CD4-positive, alpha-beta T cell treated with Interferon gamma for 1 hour (primary cell): ENCODE results near the gene LRRC71.
A peak's percentile ranks its signal among the peaks of the same experiment; 100 is the strongest.

Experiments used
- DNase-seq: peaks from one replicate; pipeline ENCODE4 v3.0.0-alpha.2; 2020

LRRC71 gene

DNA sequence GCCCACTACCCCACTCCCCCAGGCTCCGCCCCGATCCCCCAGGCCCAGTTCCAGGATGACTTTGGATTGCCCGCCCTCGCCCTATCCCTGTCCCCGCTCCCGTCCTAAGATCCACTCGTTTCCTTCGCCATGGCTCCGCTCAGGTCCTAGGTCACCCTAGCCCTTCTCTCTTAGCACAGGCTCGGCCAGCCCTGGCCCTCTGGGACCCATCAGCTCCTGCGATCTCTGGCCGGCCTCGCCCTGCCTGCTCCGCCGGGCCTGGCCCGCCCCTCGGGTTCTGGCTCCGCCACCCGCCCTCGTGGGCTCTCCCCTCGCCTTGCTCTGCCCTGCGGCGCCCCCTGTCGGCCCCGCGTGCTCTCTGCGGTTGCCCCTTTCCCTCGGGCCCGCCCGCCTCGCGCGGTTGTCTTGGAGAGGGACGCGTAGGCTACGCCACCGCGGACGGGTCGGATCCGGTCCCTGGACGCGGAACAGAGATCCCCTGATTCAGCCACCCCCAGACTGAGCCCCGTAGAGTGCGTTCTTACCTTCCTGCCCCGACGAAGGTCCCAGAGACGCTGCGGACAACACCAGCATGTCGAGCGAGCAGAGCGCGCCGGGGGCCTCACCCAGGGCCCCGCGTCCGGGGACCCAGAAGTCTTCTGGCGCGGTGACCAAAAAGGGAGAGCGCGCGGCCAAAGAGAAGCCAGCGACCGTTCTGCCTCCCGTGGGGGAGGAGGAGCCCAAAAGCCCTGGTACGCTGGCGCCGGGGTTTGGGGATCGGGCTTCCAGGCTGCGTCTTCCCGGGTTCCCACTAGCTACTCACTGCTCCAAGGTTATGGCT lies at the start of gene LRRC71:
TSS of gene LRRC71 (plus strand) at position 400 of the 820 bp plus-strand sequence. CDS start at position 572, 172 bp downstream.
- DNase-seq = peak; percentile 29

DNA sequence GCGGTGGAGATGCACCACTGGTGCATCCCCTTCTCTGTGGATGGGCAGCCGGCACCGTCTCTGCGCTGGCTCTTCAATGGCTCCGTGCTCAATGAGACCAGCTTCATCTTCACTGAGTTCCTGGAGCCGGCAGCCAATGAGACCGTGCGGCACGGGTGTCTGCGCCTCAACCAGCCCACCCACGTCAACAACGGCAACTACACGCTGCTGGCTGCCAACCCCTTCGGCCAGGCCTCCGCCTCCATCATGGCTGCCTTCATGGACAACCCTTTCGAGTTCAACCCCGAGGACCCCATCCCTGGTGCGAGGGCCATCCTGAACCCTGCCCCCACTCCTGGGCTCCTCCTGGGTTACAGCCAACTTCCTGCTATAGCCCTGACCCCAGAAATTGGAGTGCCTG lies 46.8 kb upstream of the LRRC71 start:
- no peak for DNase-seq

DNA sequence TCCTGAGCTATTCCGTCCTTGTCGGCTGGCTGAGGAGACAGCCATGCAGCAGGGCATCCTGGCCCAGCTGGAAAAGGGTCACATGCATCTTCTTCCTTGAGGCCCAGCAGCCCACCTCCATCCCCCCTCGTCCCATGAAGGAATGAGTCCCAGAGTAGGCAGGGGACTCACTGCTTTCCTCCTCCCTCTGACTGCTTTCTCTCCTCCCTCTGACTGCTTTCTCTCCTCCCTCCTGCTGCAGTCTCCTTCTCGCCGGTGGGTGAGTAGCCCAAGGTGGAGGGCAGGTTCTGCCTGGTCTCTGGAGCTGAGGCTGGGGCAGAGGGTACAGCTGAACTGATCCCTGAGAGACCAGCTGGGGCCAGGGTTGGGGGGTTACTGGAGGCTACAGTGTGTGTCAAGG lies 46.3 kb upstream of the LRRC71 start:
- no peak for DNase-seq

DNA sequence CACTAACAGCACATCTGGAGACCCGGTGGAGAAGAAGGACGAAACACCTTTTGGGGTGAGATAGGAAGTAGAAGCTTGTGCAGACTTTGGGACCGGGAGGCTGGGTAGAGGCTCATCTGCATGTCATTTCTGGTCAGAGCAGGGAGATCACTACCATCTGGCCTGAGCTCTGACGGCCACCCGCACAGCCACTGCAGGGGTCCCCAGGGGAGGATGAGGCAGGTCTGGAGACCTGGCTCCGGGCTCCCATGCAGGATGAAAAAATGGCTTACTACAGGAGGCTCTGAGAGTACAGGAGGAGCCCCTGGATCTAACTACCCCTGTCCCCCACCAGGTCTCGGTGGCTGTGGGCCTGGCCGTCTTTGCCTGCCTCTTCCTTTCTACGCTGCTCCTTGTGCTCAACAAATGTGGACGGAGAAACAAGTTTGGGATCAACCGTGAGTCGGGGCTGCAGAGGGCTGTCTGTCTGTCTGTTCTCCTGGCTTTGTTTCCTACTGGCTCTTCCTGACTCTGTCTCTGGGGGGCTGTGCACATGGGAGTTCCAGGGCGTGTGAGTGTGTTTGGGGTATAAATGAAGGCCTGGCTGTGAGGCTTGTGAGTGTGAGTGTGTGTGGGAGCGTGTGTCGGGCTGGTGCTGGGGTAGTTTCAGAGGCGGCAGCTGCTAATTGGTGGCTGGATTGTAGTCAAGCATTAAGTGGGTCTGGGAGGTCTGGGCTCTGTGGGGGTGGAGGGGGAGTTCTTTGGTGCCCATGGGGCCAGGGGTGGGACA lies 45.7 kb upstream of the LRRC71 start:
- DNase-seq = no peak

DNA sequence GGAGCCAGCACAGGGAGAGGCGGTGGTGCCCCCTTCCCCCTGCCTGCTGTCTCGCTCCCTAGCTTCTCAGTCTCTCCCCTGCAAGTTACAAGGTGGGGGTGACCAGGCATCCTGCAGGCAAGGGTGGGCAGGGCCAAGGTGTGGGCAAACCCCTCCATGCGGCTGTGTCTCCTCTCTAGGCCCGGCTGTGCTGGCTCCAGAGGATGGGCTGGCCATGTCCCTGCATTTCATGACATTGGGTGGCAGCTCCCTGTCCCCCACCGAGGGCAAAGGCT lies 45.2 kb upstream of the LRRC71 start:
- DNase-seq = no peak

DNA sequence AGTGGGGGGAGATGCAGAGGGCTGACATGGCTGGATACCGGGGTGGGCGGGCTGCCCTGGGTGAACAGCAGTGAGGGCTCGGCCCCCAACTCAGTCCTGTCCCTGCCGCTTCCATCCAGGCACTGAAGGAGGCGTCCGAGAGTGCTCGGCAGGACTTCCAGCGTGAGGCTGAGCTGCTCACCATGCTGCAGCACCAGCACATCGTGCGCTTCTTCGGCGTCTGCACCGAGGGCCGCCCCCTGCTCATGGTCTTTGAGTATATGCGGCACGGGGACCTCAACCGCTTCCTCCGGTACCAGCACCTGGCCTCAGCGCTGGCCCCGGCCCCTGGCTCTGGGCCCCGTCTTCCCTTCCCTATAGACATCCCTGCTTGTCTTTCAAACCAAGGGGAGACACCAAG lies 44.2 kb upstream of the LRRC71 start:
- no peak for DNase-seq

DNA sequence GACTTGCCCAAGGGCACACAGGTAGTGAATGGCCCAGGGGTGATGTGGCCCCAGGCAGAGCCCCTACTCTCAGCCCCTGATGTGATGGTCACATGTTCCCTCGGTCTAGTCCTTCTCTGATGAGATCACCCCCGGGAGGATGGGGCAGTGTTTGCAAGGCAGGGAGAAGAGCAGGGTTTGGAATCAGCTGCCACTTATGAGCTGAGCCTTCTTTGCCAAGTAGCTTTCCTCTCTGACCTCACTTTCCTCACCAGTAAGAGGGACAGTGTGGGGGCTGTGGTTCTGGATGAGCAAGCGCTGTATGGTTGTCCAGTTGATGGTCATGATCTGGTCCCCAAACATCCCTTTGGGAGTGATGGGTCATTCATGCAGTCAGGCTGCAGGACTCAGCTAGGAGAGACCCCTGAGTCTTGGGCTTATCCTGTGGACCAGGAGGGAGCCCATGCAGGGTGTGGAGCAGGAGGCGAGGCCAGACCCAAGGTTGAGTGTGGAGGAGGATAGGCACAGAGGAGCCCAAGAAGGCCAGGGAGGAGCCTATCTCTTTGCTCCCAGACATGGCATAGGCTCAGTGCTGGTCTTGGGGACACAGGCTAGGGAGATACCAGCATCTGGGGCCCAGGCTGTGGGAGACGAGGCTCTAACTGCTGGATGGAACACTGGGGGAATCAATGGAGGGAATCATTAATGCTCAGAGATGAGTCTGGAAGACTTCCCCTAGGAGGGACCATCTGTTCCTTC lies 42.8 kb upstream of the LRRC71 start:
- no peak for DNase-seq

DNA sequence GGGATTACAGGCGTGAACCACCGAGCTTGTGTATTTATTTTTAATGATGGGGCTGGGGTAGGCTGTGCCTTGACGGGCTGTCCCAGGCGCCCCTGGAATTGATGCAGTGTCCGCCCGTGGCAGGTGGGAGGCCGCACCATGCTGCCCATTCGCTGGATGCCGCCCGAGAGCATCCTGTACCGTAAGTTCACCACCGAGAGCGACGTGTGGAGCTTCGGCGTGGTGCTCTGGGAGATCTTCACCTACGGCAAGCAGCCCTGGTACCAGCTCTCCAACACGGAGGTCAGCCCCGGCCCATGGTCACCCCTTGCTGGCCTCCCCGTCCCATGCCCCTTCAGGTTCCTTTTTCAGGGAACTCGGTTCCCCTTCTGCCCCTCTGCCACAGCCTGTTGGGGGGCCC lies 40.6 kb upstream of the LRRC71 start:
- no peak for DNase-seq

DNA sequence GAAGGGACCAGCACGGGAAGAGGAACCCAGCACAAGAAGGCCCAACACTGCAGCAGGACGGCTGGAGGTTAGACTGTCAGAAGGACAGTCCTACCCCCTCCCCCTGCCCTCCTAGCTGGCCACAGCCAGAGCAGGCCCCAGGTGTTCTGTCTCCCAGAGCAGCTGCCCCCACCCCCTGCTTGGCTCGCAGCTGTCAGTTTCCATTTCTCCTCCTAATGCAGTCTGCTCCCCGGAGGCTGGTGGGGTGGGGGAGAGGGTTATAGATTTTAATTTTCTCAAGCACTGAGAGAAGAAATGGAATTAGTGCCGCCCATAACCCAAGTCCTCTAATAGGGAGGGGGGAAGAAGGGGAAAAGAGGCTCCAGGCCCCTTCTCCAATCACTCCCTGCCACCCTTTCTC lies 40.0 kb upstream of the LRRC71 start:
- no peak for DNase-seq

DNA sequence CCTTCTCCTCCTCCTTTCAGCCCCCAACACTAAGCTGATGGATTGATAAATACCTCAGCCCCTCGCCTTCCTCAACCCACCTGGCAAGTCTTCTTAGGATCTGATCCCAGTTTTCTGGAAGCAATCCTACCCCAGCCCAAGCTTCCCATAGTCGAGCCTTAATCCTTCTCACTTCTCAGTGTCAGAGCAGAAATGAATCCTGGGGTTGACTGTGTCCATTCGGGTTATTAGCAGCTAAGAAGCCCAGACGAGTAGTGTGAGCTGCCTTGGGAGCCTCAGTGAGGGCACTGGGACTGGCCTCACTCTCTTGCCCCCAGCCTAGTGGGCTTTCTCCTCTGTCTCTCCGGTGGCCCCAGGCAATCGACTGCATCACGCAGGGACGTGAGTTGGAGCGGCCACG lies 39.3 kb upstream of the LRRC71 start:
- DNase-seq = no peak

DNA sequence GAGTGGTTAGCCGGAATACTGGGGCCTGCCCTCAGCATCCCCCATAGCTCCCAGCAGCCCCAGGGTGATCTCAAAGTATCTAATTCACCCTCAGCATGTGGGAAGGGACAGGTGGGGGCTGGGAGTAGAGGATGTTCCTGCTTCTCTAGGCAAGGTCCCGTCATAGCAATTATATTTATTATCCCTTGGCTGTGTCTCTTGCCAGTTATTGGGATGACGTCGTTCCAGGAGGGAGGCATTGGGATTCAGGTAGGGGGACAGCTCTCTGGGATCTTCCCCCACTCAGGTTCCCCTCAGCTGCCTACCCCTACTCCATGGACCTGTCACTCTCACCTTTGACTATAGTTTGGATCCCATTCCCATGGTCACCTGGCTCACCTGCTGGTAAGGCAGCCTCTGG lies 38.8 kb upstream of the LRRC71 start:
- DNase-seq = no peak

DNA sequence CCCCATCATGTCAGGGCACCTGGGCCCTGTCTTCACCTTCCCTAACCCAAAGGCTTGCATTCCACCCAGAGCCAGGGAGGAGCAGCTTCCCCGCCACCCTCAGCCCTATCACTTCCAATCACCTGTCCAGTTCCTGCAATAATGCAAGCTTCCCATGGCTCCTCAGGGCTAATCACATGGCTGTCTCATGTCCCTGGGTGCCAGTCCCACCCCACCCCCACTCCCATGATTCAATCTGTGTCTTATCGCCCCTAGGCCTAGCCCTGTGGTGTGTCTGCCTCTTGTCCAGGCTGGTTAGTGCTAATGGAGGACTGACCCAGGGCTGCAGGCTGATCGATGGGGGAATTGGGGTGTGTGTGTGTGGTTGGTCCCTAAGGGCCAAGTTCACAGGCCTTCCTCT lies 37.9 kb upstream of the LRRC71 start:
- DNase-seq = no peak

DNA sequence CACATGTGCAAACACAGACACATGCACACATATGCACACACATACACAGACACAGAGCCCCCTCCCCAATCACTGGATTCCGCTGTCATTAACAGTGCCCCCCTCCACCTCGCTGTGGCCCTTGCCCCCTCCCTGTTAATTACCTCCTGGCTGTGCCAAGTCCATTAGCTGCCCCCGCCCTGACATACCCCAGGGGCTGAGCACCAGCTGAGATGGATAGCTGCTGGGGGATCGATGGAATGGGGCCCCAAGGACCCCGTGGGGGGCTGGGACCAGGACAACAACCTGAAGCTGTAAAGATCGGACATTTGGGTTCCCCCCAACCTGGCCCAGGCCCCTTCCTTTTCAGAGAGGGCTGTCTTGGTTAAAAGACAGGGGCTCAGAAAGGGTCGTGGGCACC lies 36.5 kb upstream of the LRRC71 start:
- DNase-seq = no peak

DNA sequence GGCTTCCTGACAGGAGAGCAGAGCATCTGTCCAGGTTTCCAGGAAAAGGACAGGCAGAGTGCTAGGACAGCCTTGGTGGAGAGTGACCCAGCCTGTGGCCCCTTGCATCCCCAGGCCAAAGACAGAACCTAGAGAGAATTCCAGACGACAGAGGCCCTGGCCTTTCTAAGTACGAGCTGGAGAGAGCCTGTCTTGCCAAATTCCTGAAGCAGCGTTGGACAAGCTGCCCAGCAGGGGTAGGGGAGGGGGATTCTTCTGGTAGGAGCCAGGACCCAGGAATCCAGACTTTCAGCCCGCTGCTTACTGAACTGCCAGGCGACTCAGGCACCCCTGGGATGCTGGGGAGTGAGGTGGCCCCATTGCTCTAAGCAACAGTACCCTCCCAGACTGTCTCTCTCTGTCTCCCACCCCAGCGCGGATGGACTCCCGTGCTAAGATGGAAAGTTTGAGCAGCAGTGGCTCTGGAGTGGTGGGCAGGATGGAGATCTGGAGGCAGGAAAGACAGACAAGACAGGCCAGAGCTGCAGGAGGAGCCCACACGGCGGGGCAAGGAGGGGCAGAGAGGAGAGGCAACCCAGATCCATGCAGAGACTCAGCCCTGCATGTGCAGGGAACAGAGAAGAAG lies 35.8 kb upstream of the LRRC71 start:
- DNase-seq = no peak

DNA sequence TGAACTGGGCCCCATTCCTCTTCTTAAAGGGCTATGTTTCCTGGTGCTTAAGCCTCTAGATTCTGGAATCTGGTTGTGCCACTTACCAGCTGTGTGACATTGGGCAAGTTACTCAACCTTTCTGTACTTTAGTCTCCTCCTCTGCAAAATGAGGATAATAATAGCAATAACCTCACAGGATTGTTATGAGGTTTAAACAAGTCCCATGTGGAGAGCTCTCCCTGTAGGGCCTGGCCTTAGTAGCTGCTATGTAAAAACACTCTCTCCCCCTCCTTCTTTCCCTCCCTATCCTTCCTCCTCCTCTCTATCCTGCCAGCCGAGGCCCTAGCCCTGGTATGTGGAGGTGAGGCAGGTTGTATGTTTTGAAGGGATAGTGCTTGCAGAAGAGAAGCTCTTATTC lies 35.1 kb upstream of the LRRC71 start:
- DNase-seq = no peak

DNA sequence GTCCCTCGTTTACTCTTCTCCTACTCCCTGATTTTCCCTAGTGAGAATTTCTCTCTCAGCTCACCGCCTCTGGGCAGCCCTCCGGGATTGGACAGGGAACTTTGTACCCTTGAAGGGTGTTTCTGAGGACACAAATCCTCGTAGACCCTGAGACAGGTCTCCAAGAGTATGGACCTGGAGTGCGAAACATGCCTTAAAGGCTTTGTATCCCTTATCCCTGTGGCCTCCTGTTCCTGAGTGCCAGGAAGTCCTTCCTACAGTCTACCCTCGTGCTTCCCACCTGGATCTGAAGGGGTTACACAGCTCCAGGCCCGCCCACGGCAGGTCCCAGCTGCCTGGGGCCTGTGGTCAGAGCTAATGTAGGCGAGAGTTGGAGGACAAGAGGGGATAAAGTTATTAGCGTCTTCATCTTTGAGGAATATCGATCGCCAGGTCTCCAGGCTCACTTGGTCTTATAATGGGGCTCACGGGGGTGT lies 34.5 kb upstream of the LRRC71 start:
- no peak for DNase-seq

DNA sequence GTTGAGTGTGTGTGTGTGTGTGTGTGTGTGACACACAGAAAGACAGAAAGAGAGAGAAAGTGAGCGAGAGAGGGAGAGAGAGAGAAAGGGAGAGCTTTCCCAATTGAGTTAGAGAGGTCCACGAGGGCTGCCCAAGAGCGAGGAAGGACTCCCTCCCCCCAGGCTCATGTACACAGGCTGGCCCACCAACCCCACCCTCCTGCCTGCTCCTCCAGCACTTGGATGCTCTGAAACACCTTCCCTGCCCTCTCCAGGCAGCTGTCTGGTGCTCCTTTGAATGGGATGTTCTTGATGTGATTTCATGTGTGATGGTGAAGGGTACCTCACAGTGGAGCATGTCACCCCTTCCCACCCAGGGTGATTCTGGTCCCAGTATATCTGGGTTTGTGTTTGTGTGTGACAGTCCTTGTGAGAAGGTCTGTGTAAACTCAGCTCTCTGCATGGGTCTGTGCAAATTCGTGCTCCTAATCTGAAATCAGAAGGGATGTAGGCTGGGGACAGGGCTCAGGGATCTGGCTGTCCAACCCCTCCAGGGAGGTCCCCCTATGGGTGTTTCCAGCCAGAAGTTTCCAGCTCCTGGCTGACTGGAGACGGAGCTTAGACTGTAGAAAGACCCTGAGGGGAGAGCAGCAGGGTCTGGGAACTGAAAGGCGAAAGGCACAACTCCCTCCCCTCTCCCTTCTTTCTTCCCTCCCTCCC lies 33.7 kb upstream of the LRRC71 start:
- no peak for DNase-seq

DNA sequence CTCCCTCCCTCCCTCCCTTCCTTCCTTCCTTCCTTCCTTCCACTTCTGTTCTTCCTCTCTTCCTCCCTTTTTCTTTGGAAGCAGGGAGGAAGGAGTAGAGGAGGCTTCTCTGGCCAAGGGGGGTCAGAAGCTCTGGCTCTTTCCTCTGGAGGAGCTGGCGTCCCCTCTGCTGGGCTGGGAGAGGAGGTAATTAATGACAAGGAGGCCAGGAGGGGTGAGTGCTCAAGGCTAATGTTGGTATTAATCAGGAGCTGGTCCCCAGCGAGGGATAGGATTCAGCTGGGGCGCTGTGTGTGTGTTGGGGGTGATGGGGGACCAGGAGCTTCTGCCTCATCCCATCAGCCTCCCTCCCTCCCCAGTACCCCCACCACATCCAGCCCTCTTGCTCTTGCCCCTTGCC lies 33.1 kb upstream of the LRRC71 start:
- DNase-seq = no peak

DNA sequence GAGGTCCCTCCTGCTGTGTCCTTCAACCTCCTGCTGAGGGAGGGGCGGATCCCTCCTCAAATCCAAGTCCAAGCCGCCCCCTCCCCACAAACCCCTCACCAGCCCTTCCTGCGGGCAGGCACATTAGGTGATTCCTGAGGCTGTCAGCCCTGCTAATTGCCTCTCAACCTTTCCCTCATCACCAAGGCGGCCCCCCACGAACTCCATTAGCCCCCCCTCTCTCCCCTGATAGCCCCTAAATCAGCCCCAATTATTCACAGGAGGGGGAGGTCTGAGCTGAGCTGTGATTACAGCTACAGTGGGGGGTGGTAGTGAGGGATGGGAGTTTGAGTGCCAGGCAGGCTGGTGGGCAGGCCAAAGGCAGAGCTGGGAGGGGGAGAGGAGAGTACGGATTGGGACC lies 32.7 kb upstream of the LRRC71 start:
- no peak for DNase-seq

DNA sequence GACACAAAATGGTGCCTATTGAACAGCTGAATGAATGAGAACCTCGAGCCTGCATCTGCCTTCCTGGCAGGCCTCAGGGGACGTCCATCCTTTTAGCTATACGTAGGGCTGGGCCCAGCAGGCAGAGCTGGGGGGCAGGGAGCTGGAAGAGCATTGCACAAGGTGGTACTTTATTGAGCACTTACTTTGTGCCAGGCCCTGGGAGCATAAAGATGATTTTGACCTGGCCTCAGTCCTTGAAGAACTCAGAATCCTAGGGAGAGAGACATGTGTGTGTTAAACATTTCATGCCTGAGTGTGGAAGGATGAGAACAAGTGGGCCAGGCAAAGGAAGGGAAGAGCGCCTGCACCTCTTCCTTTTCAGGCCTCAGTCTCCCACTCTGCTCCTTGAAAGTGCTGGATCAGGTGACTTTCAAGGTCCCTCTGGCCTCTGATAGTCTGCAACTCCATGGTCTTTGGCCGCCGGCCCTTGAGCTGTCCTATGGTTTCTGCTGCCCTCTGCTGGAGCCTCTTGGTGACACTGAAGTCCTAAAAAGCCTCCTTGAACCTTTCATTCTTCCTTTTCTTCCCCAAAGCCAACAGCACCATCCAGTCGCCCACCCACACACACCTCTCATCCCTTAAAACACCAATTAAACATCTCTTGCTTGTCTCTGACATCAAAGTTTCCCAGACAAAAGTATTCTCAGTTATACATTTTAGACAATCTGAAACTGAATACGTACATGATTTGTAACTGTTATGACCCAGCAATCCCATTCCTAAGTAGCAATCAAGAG lies 30.4 kb upstream of the LRRC71 start:
- DNase-seq = peak; percentile 40

DNA sequence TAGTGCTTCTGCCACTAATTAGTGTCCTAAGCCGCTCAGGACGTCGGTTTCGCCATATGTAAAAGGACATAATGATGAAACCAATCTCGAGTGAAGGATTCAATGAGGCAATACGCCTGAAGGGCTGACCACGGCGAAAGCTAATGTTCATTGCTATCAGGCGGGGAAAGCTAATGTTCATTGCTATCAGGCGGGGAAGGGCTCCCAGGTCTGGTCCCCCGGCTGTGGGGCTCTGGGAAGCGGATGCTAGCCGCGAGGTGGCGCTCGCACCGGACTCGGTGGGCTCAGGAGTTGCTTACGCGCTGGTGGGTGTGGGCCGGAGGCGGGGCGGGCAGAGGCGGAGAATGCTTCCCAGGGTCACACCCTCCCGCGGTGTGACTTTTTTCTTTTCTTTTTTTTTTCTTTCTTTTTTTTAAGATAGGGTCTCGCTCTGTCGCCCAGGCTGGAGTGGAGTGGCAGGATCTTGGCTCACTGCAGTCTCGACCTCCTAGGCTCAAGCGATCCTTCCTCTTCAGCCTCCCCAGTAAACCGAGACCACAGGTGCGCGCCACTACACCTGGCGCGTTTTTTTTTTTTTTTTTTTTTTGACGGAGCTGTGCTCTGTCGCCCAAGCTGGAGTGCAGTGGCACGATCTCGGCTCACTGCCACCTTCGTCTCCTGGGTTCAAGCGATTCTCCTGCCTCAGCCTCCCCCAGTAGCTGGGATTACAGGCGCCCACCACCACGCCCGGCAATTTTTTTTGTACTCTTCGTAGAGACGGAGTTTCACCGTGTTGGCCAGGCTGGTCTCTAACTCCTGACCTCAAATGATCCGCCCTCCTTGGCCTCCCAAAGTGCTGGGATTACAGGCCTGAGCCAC lies 28.0 kb upstream of the LRRC71 start:
- peak; percentile 82 for DNase-seq
